Endothelial cell of umbilical vein (primary cell): ENCODE data around the gene BBC3. TPM values are rescaled to one million over a fixed set of nuclear protein-coding genes. Genes with fewer than 3 reads are reported as not detected.
A peak's percentile ranks its signal among the peaks of the same experiment; 100 is the strongest.

Experiments
- BruUV-seq: library from RNA; stranded (reverse); fragments of 400-500 nt; replicated peaks from 2 replicates; lab custom pipeline; 2021; lab: Mats Ljungman, UMichigan
- CTCF ChIA-PET: fragments of 300-600, 350-600 bp; sonication (Branson Sonifier 250); formaldehyde crosslinking; loops from one replicate; lab custom pipeline; 2021; ENCODE audit warnings: antibody characterized with exemption, inconsistent platforms; lab: Charles Lee
- POLR2A ChIA-PET: fragments of 300-600, 350-600 bp; sonication (Branson Sonifier 250); formaldehyde crosslinking; loops from one replicate; lab custom pipeline; 2021; ENCODE audit warnings: antibody characterized with exemption, inconsistent platforms; lab: Charles Lee
- DNase-seq: peaks from one replicate; pipeline ENCODE4 v3.0.0-alpha.2; 2011; ENCODE audit warnings: low read depth, low spot score
- FAIRE-seq: peaks from 2 replicates; lab custom pipeline; 2011; peaks lifted over from hg19 to GRCh38; lab: Jason Lieb, UNC
- H2AFZ ChIP-seq: 2 replicates; pipeline ENCODE4 v1.6.0; 2012; ENCODE audit warnings: low read depth, low read length, control low read depth, inconsistent platforms
- H3K27ac ChIP-seq: 2 replicates; pipeline ENCODE4 v1.5.1; 2011; ENCODE audit warnings: low read depth, mild to moderate bottlenecking, control low read depth, low read length, moderate library complexity; ENCODE audit not compliant: insufficient read depth
- H3K27me3 ChIP-seq, 2 experiments: 2 replicates each; pipeline versions ENCODE4 v1.6.0 to v1.6.1; 2011; ENCODE audit warnings: low read length in 2 of 2, mixed read lengths in 1 of 2; ENCODE audit not compliant: control insufficient read depth in 2 of 2, insufficient read depth in 2 of 2
- H3K36me3 ChIP-seq, 2 experiments: 2 replicates in 1 of 2; 3 replicates in 1 of 2; pipeline ENCODE4 v1.5.1; 2011; ENCODE audit warnings: low read length in 2 of 2, mild to moderate bottlenecking in 1 of 2, moderate library complexity in 1 of 2; ENCODE audit not compliant: control insufficient read depth in 2 of 2, insufficient read depth in 2 of 2; ENCODE audit errors: extremely low read depth in 1 of 2
- H3K4me1 ChIP-seq: 3 replicates; pipeline ENCODE4 v1.5.1; 2011; ENCODE audit warnings: mild to moderate bottlenecking, low read length; ENCODE audit not compliant: control insufficient read depth, insufficient read depth; ENCODE audit errors: extremely low read depth
- H3K4me2 ChIP-seq: 2 replicates; pipeline ENCODE4 v1.6.1; 2011; ENCODE audit warnings: low read length, control low read depth, mixed read lengths; ENCODE audit not compliant: insufficient read depth
- H3K4me3 ChIP-seq, 3 experiments: fragments of 200-600 bp in 1 of 3; sonication (generic), shearing (Covaris generic) in 1 of 3; replicated peaks in 1 of 3; 2 replicates each; pipeline ENCODE4 v1.5.1; 2011 to 2016; ENCODE audit warnings: control low read depth in 3 of 3, low read length in 3 of 3, mild to moderate bottlenecking in 2 of 3, inconsistent platforms in 1 of 3, low read depth in 1 of 3, moderate library complexity in 1 of 3; ENCODE audit not compliant: insufficient read depth in 1 of 3
- H3K79me2 ChIP-seq: 2 replicates; pipeline ENCODE4 v1.6.0; 2012; ENCODE audit warnings: low read length, inconsistent platforms; ENCODE audit not compliant: control insufficient read depth, insufficient read depth
- H3K9ac ChIP-seq: replicated peaks from 2 replicates; pipeline ENCODE3; 2011; ENCODE audit warnings: low read length, control low read depth; ENCODE audit not compliant: insufficient read depth; ENCODE audit errors: extremely low read depth
- H3K9me1 ChIP-seq: replicated peaks from 3 replicates; pipeline ENCODE4 v1.6.0; 2011; ENCODE audit warnings: mild to moderate bottlenecking, low read length; ENCODE audit not compliant: control insufficient read depth, insufficient read depth; ENCODE audit errors: extremely low read depth
- H3K9me3 ChIP-seq: replicated peaks from 2 replicates; pipeline ENCODE4 v1.5.1; 2012; ENCODE audit warnings: low read length, inconsistent platforms; ENCODE audit not compliant: control insufficient read depth, insufficient read depth
- H4K20me1 ChIP-seq: replicated peaks from 2 replicates; pipeline ENCODE3; 2011; ENCODE audit warnings: mild to moderate bottlenecking, low read length; ENCODE audit not compliant: control insufficient read depth, insufficient read depth; ENCODE audit errors: extremely low read depth
- CTCF ChIP-seq, 2 donors: IDR thresholded peaks; 1 replicate in 1 of 2; 2 replicates in 1 of 2; pipeline ENCODE4 v1.5.1; 2011; ENCODE audit warnings: low read length in 2 of 2, mild to moderate bottlenecking in 2 of 2, moderate library complexity in 2 of 2, control low read depth in 1 of 2, inconsistent platforms in 1 of 2, low read depth in 1 of 2; ENCODE audit not compliant: insufficient read depth in 1 of 2; ENCODE audit errors: extremely low read depth in 1 of 2
- FOS ChIP-seq: IDR thresholded peaks from 2 replicates; pipeline ENCODE4 v1.6.1; 2011; ENCODE audit warnings: mild to moderate bottlenecking, low read length, moderate library complexity, borderline replicate concordance; ENCODE audit not compliant: insufficient read depth
- GATA2 ChIP-seq: IDR thresholded peaks from 2 replicates; pipeline ENCODE4 v1.7.0; 2011; ENCODE audit warnings: low read depth, mild to moderate bottlenecking, moderate library complexity, mixed read lengths, low read length; ENCODE audit not compliant: insufficient read length, insufficient read depth
- MAX ChIP-seq: IDR thresholded peaks from 2 replicates; pipeline ENCODE4 v1.6.1; 2011; ENCODE audit not compliant: insufficient read depth, insufficient read length
- MYC ChIP-seq: IDR thresholded peaks from one replicate; pipeline ENCODE4 v1.6.1; 2011; ENCODE audit warnings: mild to moderate bottlenecking, low read depth, low read length
- POLR2A ChIP-seq: IDR thresholded peaks from 2 replicates; pipeline ENCODE4 v1.6.1; 2012; ENCODE audit warnings: low read depth, mild to moderate bottlenecking, control low read depth, low read length
- dilution Hi-C: fragments of 300-500 bp; cut with MboI; formaldehyde crosslinking; loops from one replicate; pipeline ENCODE4 v1.15.0; 2019; ENCODE audit warnings: low sequenced_read_pairs; ENCODE audit not compliant: extremely low pct_ligation_motif_present
- intact Hi-C: fragments of 100-400 bp; cut with micrococcal nuclease; formaldehyde crosslinking; loops from one replicate; pipeline ENCODE4 v1.10.0; 2022
- polyA plus RNA-seq, 4 experiments: library from polyadenylated mRNA; depleted of rRNA in 3 of 4; stranded (reverse) in 3 of 4; unstranded in 1 of 4; fragments of >200 nt; gene quantifications; 2 replicates each; pipeline versions ENCODE4 v1.2.1 to v1.2.3, GENCODE V29; 2011 to 2012; ENCODE audit warnings: missing spikeins in 1 of 4
- total RNA-seq: library from RNA; stranded (reverse); gene quantifications from 2 replicates; pipeline ENCODE4 v1.2.3, GENCODE V29; 2021

The BBC3 gene
- total and polyA plus RNA-seq, 2 donors (not counting 3 experiments of a cell fraction or from before 2014, with no cell fraction given) = 11.3 to 35.7 TPM

GRCh38 chr19:47230054-47230920 lies 712 bp downstream of the BBC3 start:
- Histone ChIP-seq H2AFZ (no peak overlapping the region), H4K20me1 (no peaks in the 10 kb centered on the region), H3K36me3 (no peaks in the 10 kb centered on the region), H3K4me3 (peak overlapping the region; percentile 55 to 93 (median 70)), H3K9ac (peak overlapping the region; percentile 64), H3K4me1 (peaks cover 36% of the 10 kb centered on the region), H3K27me3 (no peaks in the 10 kb centered on the region), H3K4me2 (peak overlapping the region; percentile 57), H3K9me1 (no peaks in the 10 kb centered on the region), H3K9me3 (no peaks in the 10 kb centered on the region), H3K79me2 (peaks cover 9% of the 10 kb centered on the region), H3K27ac (peak overlapping the region; percentile 31)
- TF ChIP-seq GATA2 (no peak), POLR2A (no peak), MYC (no peak), FOS (no peak), CTCF (IDR thresholded peaks at IDR 0.05; ENCODE audit: extremely low read depth in 1 of 2, insufficient read depth in 1 of 2, low read depth in 1 of 2, low read length in 2 of 2) (peak; percentile 63 to 81), MAX (no peak)
- FAIRE-seq = no peak
- ChIA-PET POLR2A (interaction anchor here (1.5 kb wide), 1 partner anchor 26 kb away, joined by 3 read pairs; the partner anchor contains the start of gene CCDC9), CTCF (interaction anchor here (1.1 to 3.1 kb wide), 3 partner anchors 13 to 20 kb away, joined by 3 to 31 read pairs (median 3); no protein-coding TSS in a partner anchor)
- intact Hi-C loops (no loop called here), dilution Hi-C loops (no loop called here)
- peak; percentile 61 for DNase-seq
- no TSS peak for BruUV-seq
